Iris pigment epithelial cell (primary cell): ENCODE data around the gene LSM14B.
"Not testable (repeated sequence)": the region's sequence is repeated elsewhere in the genome, so short reads cannot be mapped to it uniquely, and the experiment has no call there.

Experiments
- DNase-seq: peaks from one replicate; pipeline ENCODE4 v3.0.0-alpha.2; 2011; ENCODE audit warnings: low read depth

LSM14B gene

GRCh38 chr20:62147125-62147524, 24.9 kb downstream of the LSM14B start:
- no peak for DNase-seq

DNA sequence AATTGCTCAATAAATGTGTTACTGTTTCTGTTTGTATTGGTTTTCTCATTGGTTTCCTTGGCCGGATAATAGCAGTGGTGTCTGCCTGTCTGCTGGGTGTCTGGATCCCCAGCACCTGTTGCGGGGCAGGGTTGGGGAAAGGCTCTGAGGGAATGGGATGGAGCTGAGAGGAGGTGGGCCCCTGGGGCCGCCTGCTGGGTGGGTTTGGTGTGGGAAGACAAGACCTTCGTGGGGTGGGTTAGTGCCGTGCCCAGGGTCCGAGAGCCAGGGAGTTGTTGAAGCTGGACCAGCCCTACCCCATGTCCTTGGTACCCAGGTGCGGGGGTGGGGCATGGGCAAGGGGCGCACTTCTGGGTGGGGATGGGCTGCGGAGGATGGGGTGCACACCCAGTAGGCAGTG, 25.3 kb downstream of the LSM14B start:
- no peak for DNase-seq

DNA sequence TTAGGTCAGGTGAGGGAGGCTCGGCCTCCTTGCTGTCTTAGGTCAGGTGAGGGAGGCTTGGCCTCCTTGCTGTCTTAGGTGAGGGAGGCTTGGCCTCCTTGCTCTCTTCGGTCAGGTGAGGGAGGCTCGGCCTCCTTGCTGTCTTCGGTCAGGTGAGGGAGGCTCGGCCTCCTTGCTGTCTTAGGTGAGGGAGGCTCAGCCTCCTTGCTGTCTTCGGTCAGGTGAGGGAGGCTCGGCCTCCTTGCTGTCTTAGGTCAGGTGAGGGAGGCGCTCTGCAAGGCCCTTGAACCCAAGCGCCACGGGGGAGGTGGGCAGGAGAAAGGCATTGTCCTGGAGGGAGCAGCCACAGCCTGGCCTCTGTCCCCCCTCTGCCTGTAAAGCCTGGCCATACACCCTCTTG, 26.1 kb downstream of the LSM14B start:
- DNase-seq, result not testable (repeated sequence)

- DNase-seq, result no peak
Measured at GRCh38 chr20:62148908-62149314, 26.6 kb downstream of the LSM14B start.

DNA sequence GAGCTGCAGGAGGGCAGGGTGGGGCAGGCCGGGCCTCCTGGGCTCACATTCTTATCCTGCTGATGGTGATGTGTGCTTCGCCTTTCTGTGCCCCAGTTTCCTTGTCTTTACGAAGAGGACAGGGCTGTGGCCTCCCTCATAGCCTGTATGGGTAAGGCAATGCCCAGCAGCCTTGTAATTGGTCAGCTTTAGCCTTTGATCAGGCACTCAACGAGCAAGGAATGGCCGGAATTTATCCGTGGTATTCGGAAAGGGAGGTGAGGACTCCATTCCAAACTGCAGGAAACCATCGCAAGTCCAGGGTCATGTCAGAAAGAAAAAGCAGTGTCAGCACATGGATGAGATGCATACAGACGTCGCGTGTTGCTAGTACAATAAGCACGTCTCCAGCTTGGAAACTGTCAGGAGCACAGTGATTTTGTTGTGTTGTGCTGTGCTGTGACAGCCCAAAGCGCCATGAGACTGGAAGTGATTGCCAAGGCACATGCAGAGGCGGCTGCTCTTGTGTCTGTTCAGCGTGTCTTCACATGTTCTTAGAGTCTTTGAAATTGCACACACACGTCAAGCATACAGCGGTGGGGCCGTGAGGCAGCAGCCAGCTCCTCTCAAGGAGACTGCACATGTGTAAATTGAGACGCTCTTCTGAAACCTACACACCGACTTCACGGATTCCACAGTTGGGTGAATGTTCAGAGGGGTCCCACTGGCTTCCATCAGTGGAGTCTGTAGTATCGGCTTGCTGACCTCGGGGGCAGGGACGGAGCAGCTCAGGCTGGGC, 27.4 kb downstream of the LSM14B start:
- peak; percentile 33 for DNase-seq

DNA sequence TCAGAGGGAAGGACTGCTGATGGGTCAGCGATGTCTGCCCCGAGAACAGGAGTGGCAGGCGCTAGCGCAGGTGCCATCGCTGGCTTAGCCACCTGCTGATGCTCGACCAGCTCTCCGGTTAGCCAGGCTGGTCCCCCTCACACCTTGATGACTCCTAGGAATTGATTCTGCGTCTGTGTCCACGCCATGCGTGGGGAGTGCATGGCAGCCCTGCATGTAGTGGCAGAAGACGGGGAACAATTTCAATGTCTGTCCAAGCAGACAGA, 28.0 kb downstream of the LSM14B start:
- DNase-seq, result no peak

GRCh38 chr20:62151225-62151624, 28.9 kb downstream of the LSM14B start:
- DNase-seq, result no peak

DNA sequence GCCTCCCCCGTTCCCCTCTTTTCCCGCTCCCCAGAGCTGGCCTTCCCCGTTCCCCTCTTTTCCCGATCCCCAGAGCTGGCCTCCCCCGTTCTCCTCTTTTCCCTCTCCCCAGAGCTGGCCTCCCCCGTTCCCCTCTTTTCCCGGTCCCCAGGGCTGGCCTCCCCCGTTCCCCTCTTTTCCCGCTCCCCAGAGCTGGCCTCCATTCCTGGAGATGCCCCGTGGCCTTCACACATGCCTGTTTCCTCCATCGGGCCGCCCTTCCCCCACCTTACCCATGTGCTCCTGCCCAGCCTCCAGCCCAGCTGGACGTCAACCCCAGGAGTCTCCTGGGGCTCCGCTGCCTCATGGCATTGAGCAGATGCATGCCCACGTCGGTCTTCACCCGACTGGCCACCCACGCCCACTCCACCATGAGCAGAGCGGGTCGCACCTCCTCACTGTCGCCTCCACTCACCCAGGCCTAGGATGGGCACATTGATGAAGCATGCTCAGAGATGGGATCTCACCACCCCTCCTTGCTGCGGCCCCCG, 29.6 kb downstream of the LSM14B start:
- no peak for DNase-seq

- no peak for DNase-seq
Measured at GRCh38 chr20:62155428-62156253, 33.4 kb downstream of the LSM14B start.

DNA sequence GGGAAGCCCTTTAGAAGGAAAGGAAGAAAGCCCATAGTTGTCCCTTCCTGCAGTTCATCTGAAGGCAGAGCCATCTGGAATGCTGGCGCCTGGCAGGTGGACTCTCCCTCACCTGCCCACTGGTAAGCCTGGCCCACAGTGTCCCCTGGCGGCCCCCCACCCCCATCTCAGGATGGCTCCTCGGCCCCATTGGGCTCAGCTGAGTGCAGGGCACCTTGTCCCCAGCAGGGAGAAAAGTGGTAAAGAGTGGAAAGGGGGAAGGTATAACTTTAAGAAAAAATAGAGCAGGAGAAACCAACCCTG, 33.9 kb downstream of the LSM14B start:
- no peak for DNase-seq

GRCh38 chr20:62156592-62157386, 34.5 kb downstream of the LSM14B start:
- DNase-seq, result peak; percentile 36

DNA sequence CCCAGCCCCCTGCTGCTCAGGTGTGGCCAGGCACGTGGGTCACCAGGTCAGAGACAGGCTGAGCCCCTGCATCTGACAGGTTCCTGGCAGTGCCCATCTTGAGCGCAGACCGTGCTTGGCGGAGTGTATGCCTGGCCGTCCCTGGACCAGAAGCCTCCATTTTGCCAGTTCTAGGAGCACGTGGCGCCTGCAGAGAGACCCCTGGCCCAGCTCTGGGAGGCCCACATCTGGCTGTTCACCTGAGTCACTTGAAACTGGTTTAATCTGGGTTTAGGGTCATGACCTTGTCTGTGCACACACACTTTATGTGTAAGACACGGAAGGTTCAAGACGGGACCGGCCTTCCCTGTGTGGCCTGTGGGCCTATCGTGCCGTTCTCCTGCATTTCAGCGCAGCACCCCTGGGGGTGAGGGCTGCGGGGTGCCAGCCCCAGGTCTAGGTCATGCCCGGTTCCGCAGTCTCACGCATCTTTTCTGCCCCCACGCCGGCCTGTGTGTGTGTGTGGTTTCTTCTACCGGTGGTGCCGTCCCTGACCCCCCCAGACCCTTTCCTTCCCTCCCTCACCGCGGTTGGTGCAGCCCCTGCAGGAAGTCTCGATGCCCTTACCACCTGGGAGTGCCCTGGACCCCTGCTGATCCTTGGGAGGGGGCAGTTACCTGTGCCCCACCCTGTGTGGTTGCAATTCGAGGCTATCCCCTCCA, 35.3 kb downstream of the LSM14B start:
- no peak for DNase-seq

DNA sequence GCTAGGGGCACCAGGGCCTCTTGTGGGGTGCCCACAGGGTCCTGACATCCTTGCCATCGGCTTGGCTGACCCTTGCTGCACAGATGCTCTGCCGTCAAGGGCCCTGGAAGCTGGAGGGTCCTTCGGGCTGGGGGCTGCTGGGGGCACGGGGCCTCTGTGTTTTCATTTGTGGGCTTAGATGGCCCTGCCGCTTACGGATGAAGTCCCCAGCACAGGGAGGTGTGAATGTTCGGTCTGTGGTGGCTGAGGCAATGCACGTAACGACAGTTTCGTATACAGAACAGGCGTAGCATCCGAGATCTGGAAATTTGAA, 35.8 kb downstream of the LSM14B start:
- no peak for DNase-seq

GRCh38 chr20:62158541-62158940, 36.3 kb downstream of the LSM14B start:
- no peak for DNase-seq

- no peak for DNase-seq
Measured at GRCh38 chr20:62159052-62159451, 36.8 kb downstream of the LSM14B start.

- DNase-seq, result peak; percentile 16
Measured at GRCh38 chr20:62159839-62160238, 37.6 kb downstream of the LSM14B start.

- DNase-seq, result no peak
Measured at GRCh38 chr20:62160253-62160652, 38.0 kb downstream of the LSM14B start.

- DNase-seq, result no peak
Measured at GRCh38 chr20:62160876-62161275, 38.6 kb downstream of the LSM14B start.

DNA sequence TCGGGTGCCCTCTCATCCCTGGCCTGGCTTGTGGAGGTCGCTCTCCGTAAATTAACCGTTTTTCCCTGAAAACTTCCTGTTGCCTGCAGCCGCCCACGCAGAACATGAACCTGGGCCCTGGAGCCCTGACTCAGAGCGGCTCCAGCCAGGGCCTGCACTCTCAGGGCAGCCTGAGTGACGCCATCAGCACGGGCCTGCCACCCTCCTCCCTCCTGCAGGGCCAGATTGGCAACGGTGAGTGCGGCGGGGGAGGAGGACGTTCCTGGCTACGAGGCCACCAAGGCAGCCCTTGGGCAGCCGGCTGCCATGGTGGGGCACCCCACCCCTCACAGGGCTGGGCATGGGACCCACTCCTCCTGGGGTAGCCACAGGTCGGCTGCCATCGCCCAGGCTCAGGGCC, 39.1 kb downstream of the LSM14B start:
- peak; percentile 91 for DNase-seq

DNA sequence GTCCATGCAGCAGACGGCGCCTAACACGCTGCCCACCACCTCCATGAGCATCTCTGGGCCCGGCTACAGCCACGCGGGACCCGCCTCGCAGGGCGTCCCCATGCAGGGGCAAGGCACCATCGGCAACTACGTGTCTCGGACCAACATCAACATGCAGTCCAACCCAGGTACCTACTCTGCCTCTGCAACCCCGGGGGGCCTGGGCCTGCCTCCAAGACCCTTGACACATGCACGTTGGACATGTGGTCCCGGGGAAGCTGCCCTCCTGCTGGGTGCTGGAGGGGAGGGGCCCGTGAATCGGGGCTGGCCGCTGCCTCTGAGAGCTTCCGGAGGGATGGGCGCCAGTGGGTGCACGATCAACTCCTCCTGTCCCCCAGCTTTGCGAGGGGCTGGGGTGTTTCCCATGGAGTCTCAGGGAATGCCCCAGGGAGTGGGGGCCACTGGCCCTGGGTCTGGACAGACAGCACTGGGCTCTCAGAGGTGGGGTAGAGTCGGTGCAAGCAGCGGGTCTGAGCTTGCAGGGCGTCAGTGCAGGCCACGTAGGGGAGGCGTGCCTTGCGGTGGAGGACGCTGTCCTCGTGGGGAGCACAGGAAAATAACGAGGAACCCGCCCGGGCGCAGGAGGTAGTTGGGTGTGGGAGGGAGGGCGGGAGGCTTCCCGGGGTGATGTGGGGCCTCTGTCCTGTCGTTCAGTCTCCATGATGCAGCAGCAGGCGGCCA, 40.6 kb downstream of the LSM14B start:
- DNase-seq, result no peak

GRCh38 chr20:62163485-62163865, 41.2 kb downstream of the LSM14B start:
- no peak for DNase-seq
